GM12892 (cell line): Measurements from ENCODE around the gene VPS52.

Experiments
- POLR2AphosphoS5 ChIP-seq: IDR thresholded peaks from 2 replicates; pipeline ENCODE4 v1.6.1; 2011; ENCODE audit warnings: low read depth, low read length, control low read depth
- TAF1 ChIP-seq: IDR thresholded peaks from 2 replicates; pipeline ENCODE4 v1.6.1; 2011; ENCODE audit warnings: low read depth, mild to moderate bottlenecking, control low read depth, low read length, borderline replicate concordance

DNA sequence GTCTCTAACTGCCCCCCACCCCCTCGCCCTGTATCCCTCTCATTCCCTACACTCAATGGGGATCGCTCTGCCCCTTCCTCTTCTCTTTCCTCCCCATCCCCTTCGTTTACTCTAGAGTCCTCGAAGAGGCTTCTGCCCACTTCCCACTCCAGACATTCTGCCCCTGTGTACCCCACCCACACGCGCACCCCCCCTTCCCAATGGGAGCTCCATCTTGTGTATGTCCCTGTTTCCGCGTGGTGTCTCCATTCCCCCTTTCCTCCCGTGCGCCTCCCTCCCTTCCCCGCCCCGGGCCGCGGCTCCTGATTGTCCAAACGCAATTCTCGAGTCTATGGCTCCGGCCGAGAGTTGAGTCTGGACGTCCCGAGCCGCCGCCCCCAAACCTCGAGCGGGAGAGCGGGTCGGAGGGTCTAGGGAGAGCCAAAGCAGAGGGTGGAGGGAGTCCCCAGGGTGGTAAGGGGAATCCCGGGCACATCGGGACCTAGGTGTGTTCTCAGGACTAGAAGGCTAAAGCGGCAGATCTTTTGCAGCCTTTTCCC lies 64.1 kb downstream of the VPS52 start:
- no peak for TF ChIP-seq POLR2AphosphoS5
- TF ChIP-seq TAF1, result no peak
